ENCODE measurements around the gene VSTM2B. TPM values are rescaled to one million over a fixed set of nuclear protein-coding genes. Genes with fewer than 3 reads are reported as not detected.

The VSTM2B gene
- total and polyA plus RNA-seq, 2 of the 13 experiments (the other 11 are each of a cell fraction or from before 2014, with no cell fraction given): not detected

GRCh38 chr19:29566496-29567054 lies 40.8 kb downstream of the VSTM2B start:
- Histone ChIP-seq H3K4me2 (ENCODE audit: low read depth, low read length) (no peak overlapping the region), H3K27ac (ENCODE audit: extremely low read length, insufficient read depth, low read length) (no peak overlapping the region), H3K9ac (ENCODE audit: insufficient read depth, low read depth, low read length) (no peak overlapping the region), H2AFZ (ENCODE audit: low read length) (no peak overlapping the region), H3K4me1 (ENCODE audit: insufficient read depth, low read length) (no peaks in the 10 kb centered on the region), H3K9me3 (ENCODE audit: low read length) (no peaks in the 10 kb centered on the region), H3K36me3 (replicated peaks in 1 of 2; ENCODE audit: control insufficient read depth in 1 of 2, insufficient read depth in 2 of 2, low read length in 2 of 2) (no peaks in the 10 kb centered on the region), H4K20me1 (ENCODE audit: insufficient read depth, low read length) (no peaks in the 10 kb centered on the region), H3K4me3 (replicated peaks in 1 of 3; ENCODE audit: insufficient read depth in 1 of 3, low read depth in 2 of 3, low read length in 3 of 3) (no peak overlapping the region), H3K79me2 (ENCODE audit: insufficient read depth, low read length) (no peaks in the 10 kb centered on the region), H3K27me3 (ENCODE audit: control insufficient read depth in 1 of 2, insufficient read depth in 2 of 2, low read length in 2 of 2) (peaks cover 4 to 17% of the 10 kb centered on the region in 2 experiments; a peak in 4 of 5 replicates)
- ATAC-seq (no peak), DNase-seq (ENCODE audit: low spot score) (no peak), FAIRE-seq (no peak)
- TF ChIP-seq SALL2 (CRISPR knock-in tag; IDR thresholded peaks at IDR 0.05) (no peak), RAD51 (IDR thresholded peaks at IDR 0.05; ENCODE audit: borderline replicate concordance) (no peak), NBN (conservative IDR thresholded peaks at IDR 0.05) (no peak), NFE2L2 (IDR thresholded peaks at IDR 0.05; ENCODE audit: low read length) (no peak), NR3C1 (CRISPR knock-in tag; IDR thresholded peaks at IDR 0.05) (no peak), ZNF337 (CRISPR knock-in tag; IDR thresholded peaks at IDR 0.05; ENCODE audit: borderline replicate concordance, low read depth) (no peak), ZXDC (CRISPR knock-in tag; IDR thresholded peaks at IDR 0.05) (no peak), IRF9 (CRISPR knock-in tag; IDR thresholded peaks at IDR 0.05; ENCODE audit: borderline replicate concordance) (no peak), NFYB (CRISPR knock-in tag; IDR thresholded peaks at IDR 0.05) (no peak), NPAS2 (CRISPR knock-in tag; IDR thresholded peaks at IDR 0.05; ENCODE audit: borderline replicate concordance) (no peak), ZMAT3 (CRISPR knock-in tag; conservative IDR thresholded peaks at IDR 0.05) (no peak), KDM5B (CRISPR knock-in tag; IDR thresholded peaks at IDR 0.05; ENCODE audit: borderline replicate concordance) (no peak), HOXD1 (CRISPR knock-in tag; IDR thresholded peaks at IDR 0.05) (no peak), BRF2 (CRISPR knock-in tag; IDR thresholded peaks at IDR 0.05) (no peak), ZNF441 (CRISPR knock-in tag; IDR thresholded peaks at IDR 0.05; ENCODE audit: borderline replicate concordance) (no peak), GATAD2A (CRISPR knock-in tag; IDR thresholded peaks at IDR 0.05) (no peak), YEATS4 (CRISPR knock-in tag; IDR thresholded peaks at IDR 0.05; ENCODE audit: borderline replicate concordance) (no peak), MAX (IDR thresholded peaks at IDR 0.05) (no peak)
- POLR2A ChIA-PET: no interaction called here
- 12% methylated on average over 3 of the region's 3 CpGs for WGBS (ENCODE audit: low lambda C conversion rate)
- intact Hi-C loops (cut with micrococcal nuclease; ENCODE audit: unreplicated experiment): no loop called here
- BruUV-seq (replicated peaks): no TSS peak
- in situ Hi-C loops (cut with HindIII; ENCODE audit: extremely low pct_ligation_motif_present, low pct_unique_long_range_greater_than_20kb): no loop called here
- CTCF ChIA-PET (ENCODE audit: low intra/inter-chr PET ratio, low total read pairs): no interaction called here
